Skeletal muscle satellite cell (primary cell): ENCODE results near the gene ACKR2.

Experiments used
- H3K27me3 ChIP-seq: 2 replicates; pipeline ENCODE4 v1.7.0; 2013; ENCODE audit warnings: low read length; ENCODE audit not compliant: control insufficient read depth, insufficient read depth
- H3K36me3 ChIP-seq: 2 replicates; pipeline ENCODE4 v1.7.0; 2013; ENCODE audit warnings: mild to moderate bottlenecking, control low read depth, low read length; ENCODE audit not compliant: insufficient read depth
- H3K4me1 ChIP-seq: 2 replicates; pipeline ENCODE4 v1.7.0; 2013; ENCODE audit warnings: low read length; ENCODE audit not compliant: control insufficient read depth, insufficient read depth
- H3K4me2 ChIP-seq: 2 replicates; pipeline ENCODE4 v1.7.0; 2013; ENCODE audit warnings: mild to moderate bottlenecking, low read length
- H3K4me3 ChIP-seq: 2 replicates; pipeline ENCODE4 v1.7.0; 2013; ENCODE audit warnings: low read length
- H3K9ac ChIP-seq: 2 replicates; pipeline ENCODE4 v1.7.0; 2013; ENCODE audit warnings: mild to moderate bottlenecking, low read depth, low read length, moderate library complexity
- H3K9me3 ChIP-seq: replicated peaks from 2 replicates; pipeline ENCODE4 v1.7.0; 2013; ENCODE audit warnings: mild to moderate bottlenecking, control low read depth, low read length

The ACKR2 gene

GRCh38 chr3:42868841-42869240 lies 59.6 kb downstream of the ACKR2 start:
- H3K4me1 ChIP-seq, result no peaks in the 10 kb centered on the region
- H3K27me3 ChIP-seq, result peaks cover 43% of the 10 kb centered on the region
- H3K36me3 ChIP-seq, result no peaks in the 10 kb centered on the region
- no peaks in the 10 kb centered on the region for H3K9me3 ChIP-seq
- no peak overlapping the region for H3K4me2 ChIP-seq
- H3K4me3 ChIP-seq, result no peak overlapping the region
- H3K9ac ChIP-seq, result no peak overlapping the region

GRCh38 chr3:42871592-42872196 lies 62.4 kb downstream of the ACKR2 start:
- Histone ChIP-seq H3K4me3 (no peak overlapping the region), H3K9ac (no peak overlapping the region), H3K4me1 (no peaks in the 10 kb centered on the region), H3K4me2 (no peak overlapping the region), H3K36me3 (no peaks in the 10 kb centered on the region), H3K27me3 (peaks cover 62% of the 10 kb centered on the region), H3K9me3 (no peaks in the 10 kb centered on the region)

- Histone ChIP-seq H3K36me3 (no peaks in the 10 kb centered on the region), H3K9me3 (no peaks in the 10 kb centered on the region), H3K4me2 (no peak overlapping the region), H3K9ac (no peak overlapping the region), H3K27me3 (peaks cover 68% of the 10 kb centered on the region), H3K4me1 (no peaks in the 10 kb centered on the region), H3K4me3 (no peak overlapping the region)
Measured at GRCh38 chr3:42872718-42873117, 63.5 kb downstream of the ACKR2 start.

- Histone ChIP-seq H3K27me3 (peaks cover 71% of the 10 kb centered on the region), H3K4me1 (no peaks in the 10 kb centered on the region), H3K9me3 (no peaks in the 10 kb centered on the region)
Measured at GRCh38 chr3:42873221-42873982, 64.2 kb downstream of the ACKR2 start.

GRCh38 chr3:42874749-42875148 lies 65.5 kb downstream of the ACKR2 start:
- no peak overlapping the region for H3K4me2 ChIP-seq
- H3K9ac ChIP-seq, result no peak overlapping the region
- peaks cover 71% of the 10 kb centered on the region for H3K27me3 ChIP-seq
- no peak overlapping the region for H3K4me3 ChIP-seq
- H3K4me1 ChIP-seq, result no peaks in the 10 kb centered on the region
- H3K9me3 ChIP-seq, result no peaks in the 10 kb centered on the region
- H3K36me3 ChIP-seq, result no peaks in the 10 kb centered on the region

More at GRCh38 chr3:42873221-42873982, 64.2 kb downstream of the ACKR2 start:
- Histone ChIP-seq H3K4me3 (no peak overlapping the region), H3K4me2 (no peak overlapping the region), H3K9ac (no peak overlapping the region), H3K36me3 (no peaks in the 10 kb centered on the region)

GRCh38 chr3:42875325-42876151 lies 66.3 kb downstream of the ACKR2 start, which contains the start of gene CYP8B1:
TSS of gene CYP8B1 (minus strand) at chr3:42875879. CDS start at chr3:42875816, 63 bp downstream.
- H3K36me3 ChIP-seq, result no peaks in the 10 kb centered on the region
- no peak within 1 kb of the TSS for H3K4me2 ChIP-seq
- no peak within 1 kb of the TSS for H3K9ac ChIP-seq
- peaks cover 67% of the 10 kb centered on the region for H3K27me3 ChIP-seq
- no peak within 1 kb of the TSS for H3K4me3 ChIP-seq
- H3K4me1 ChIP-seq, result no peaks in the 10 kb centered on the region
- no peaks in the 10 kb centered on the region for H3K9me3 ChIP-seq

GRCh38 chr3:42876401-42876800 lies 67.2 kb downstream of the ACKR2 start:
- H3K9ac ChIP-seq, result no peak overlapping the region
- H3K4me3 ChIP-seq, result no peak overlapping the region
- H3K4me2 ChIP-seq, result no peak overlapping the region
- peaks cover 64% of the 10 kb centered on the region for H3K27me3 ChIP-seq
- H3K9me3 ChIP-seq, result no peaks in the 10 kb centered on the region
- no peaks in the 10 kb centered on the region for H3K36me3 ChIP-seq
- peaks cover 3% of the 10 kb centered on the region for H3K4me1 ChIP-seq

GRCh38 chr3:42876940-42877720 lies 67.9 kb downstream of the ACKR2 start:
- Histone ChIP-seq H3K4me2 (no peak overlapping the region), H3K9ac (no peak overlapping the region), H3K9me3 (no peaks in the 10 kb centered on the region), H3K4me1 (peaks cover 6% of the 10 kb centered on the region), H3K27me3 (peaks cover 56% of the 10 kb centered on the region), H3K4me3 (no peak overlapping the region), H3K36me3 (no peaks in the 10 kb centered on the region)

- H3K4me3 ChIP-seq, result no peak overlapping the region
- H3K9me3 ChIP-seq, result no peaks in the 10 kb centered on the region
- H3K4me2 ChIP-seq, result no peak overlapping the region
- peaks cover 49% of the 10 kb centered on the region for H3K27me3 ChIP-seq
- no peak overlapping the region for H3K9ac ChIP-seq
- H3K36me3 ChIP-seq, result no peaks in the 10 kb centered on the region
- peaks cover 6% of the 10 kb centered on the region for H3K4me1 ChIP-seq
Measured at GRCh38 chr3:42877881-42878280, 68.6 kb downstream of the ACKR2 start.

- Histone ChIP-seq H3K4me2 (peak overlapping the region; percentile 85), H3K4me3 (peak overlapping the region; percentile 74), H3K36me3 (no peaks in the 10 kb centered on the region), H3K27me3 (peaks cover 38% of the 10 kb centered on the region), H3K4me1 (peaks cover 6% of the 10 kb centered on the region), H3K9me3 (no peaks in the 10 kb centered on the region), H3K9ac (peak overlapping the region; percentile 81)
Measured at GRCh38 chr3:42880183-42880582, 70.9 kb downstream of the ACKR2 start.
